HEK293T (cell line): ENCODE measurements around the gene XIST.
A peak's percentile ranks its signal among the peaks of the same experiment; 100 is the strongest.

Experiments
- ELF4 ChIP-seq: fragments of 450-650 bp; IDR thresholded peaks from 2 replicates; pipeline ENCODE4 v1.6.1; 2017; ENCODE audit warnings: antibody characterized with exemption
- SP1 ChIP-seq: fragments of 450-650 bp; IDR thresholded peaks from 2 replicates; pipeline ENCODE4 v1.6.1; 2017
- TARDBP ChIP-seq: fragments of 450-650 bp; IDR thresholded peaks from 2 replicates; pipeline ENCODE4 v1.6.1; 2016

- TF ChIP-seq TARDBP: no peak
- no peak for TF ChIP-seq SP1
- peak; percentile 39 for TF ChIP-seq ELF4
Observed at GRCh38 chrX:73842541-73843234, 9.8 kb downstream of the XIST start.
